ENCODE measurements around the gene SPRED3. TPM values are rescaled to one million over a fixed set of nuclear protein-coding genes. Genes with fewer than 3 reads are reported as not detected.

The SPRED3 gene
- total RNA-seq, 3 donors from 2014 or later: 0.46 to 0.74 (median 0.57) TPM

DNA sequence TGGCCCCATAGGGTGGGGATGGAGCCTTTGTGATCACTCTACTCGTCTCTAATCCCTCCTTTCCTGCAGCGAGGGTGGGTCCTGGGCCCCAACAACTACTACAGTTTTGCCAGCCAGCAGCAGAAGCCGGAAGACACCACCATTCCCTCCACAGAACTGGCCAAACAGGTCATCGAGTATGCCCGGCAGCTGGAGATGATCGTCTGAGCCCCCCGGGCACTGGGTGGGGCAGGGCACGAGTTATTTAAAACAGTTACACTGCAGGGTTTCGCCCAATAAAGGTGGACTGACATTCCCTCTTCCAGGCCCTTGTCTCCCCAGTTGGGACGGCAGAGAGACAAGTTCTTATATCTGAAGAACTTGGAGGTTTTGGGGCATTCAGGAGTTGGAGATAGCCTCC is 5.3 kb upstream of the SPRED3 start:
- Mint-ChIP-seq H3K4me1 (ENCODE audit: low read depth) (peaks cover 11% of the 10 kb centered on the region), H3K9me3 (no peaks in the 10 kb centered on the region), H3K36me3 (ENCODE audit: insufficient read depth) (peaks cover 49% of the 10 kb centered on the region), H3K27me3 (ENCODE audit: low read depth) (peaks cover 9% of the 10 kb centered on the region), H3K4me3 (no peak overlapping the region)
- DNase-seq (no peak), ATAC-seq (no peak)

DNA sequence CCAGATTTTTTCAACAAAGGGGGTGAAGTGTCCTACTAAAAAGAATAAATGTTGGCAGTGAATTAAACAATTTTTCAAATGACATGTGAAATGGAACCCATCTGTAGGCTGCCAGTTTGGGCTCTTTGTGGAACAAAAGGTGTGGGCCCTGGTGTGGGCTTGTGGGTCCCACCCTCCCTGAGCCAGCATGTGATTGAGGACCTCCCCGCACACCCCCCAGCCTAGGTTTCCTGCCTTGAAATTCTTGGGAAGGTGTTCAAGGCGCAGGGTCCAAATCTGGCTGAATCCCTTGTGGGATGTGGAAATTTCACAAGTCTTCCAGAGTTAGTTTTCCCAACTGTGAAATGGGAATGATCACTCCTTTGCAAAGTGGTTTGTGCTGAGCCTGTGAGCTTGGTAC is 4.8 kb upstream of the SPRED3 start:
- Mint-ChIP-seq H3K4me3 (no peak overlapping the region), H3K36me3 (ENCODE audit: insufficient read depth) (peaks cover 49% of the 10 kb centered on the region)
- ATAC-seq: no peak

DNA sequence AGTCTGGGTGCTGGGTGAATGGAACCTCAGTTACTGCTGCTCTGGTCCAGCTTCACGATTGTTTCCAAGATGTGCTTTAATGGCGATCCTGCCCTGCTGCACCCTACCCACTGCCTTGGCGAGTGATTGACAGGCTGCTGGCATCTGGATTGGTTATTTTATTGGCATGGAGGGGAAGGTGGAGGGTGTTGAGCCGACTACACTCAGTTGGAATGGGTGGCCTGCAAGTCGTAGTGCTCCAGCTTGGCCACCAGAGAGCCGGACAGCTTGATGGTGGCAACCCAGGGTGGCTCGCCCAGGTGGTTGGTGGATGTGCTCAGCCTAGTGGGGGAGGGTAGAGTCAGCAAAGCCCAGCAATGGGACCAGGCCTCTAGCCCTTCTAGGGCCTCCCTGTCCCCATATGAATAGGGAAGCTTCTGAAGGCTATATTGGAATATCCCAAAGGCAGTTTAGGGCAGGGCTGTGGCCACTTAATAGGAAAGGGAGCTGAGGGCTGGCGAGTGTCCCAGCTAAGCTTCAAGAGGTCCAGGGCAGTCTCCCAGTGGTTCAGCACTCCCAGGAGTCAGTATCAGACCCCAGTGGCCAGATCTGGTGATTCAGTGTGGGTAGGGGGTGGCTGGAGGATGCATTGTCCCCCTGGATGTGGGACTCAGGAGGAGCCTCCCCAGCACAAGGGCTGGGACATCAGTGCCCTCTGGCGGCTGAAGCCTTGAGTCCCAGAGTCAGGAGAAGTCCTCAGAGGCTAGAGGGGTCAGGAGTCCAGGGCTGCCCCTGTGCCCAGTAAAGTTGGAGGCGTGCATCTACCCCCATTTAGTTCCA is 4.1 kb upstream of the SPRED3 start:
- peaks cover 15% of the 10 kb centered on the region for H3K4me1 Mint-ChIP-seq (ENCODE audit: low read depth)
- H3K9me3 Mint-ChIP-seq: no peaks in the 10 kb centered on the region
- ATAC-seq (no peak), DNase-seq (no peak)
- H3K27me3 Mint-ChIP-seq (ENCODE audit: low read depth): peaks cover 10% of the 10 kb centered on the region
- H3K36me3 Mint-ChIP-seq (ENCODE audit: insufficient read depth): peaks cover 43% of the 10 kb centered on the region
- no peak overlapping the region for H3K4me3 Mint-ChIP-seq

More for the DNA sequence above, 4.8 kb upstream of the SPRED3 start:
- DNase-seq: no peak
- H3K27me3 Mint-ChIP-seq (ENCODE audit: low read depth): peaks cover 10% of the 10 kb centered on the region
- H3K9me3 Mint-ChIP-seq: no peaks in the 10 kb centered on the region
- H3K4me1 Mint-ChIP-seq (ENCODE audit: low read depth): peaks cover 12% of the 10 kb centered on the region

DNA sequence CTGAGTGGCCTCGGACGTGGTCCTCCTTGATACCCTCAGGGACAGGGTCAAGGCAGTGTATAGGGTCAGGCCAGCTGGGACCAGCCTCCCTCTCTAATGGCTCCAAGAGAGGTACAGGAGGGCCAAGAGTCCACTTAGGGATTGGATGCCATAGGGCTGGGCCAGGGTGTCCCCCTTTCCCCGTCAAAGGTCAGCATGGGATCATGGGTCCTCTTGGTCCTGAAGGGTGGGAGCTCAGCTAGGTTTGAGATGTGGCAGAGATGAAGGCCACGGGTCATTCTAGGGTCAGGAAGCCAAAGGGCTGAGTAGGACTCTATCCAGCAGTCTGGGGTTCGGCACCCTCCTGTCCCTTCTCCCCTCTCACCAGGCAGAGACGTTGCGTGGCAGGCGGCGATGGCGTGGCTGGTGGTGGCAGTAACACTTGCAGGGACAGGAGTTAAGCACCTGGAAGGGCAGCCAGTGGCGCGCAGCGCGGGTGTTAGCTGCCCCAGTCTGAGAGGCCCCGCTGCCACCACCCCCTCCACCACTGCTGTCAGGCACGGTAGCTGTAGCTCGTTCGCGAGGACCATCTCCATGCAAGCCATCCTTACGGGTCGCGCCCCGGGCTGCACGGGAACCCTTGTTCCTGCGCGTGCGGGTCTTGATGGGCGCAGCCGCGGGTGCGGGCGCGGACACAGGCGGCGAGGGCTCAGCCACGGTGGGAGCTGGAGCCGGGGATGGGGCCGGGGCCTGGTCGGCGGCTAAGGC is 3.3 kb upstream of the SPRED3 start:
- ATAC-seq (no peak), DNase-seq (no peak)
- H3K36me3 Mint-ChIP-seq (ENCODE audit: insufficient read depth): peaks cover 36% of the 10 kb centered on the region
- H3K9me3 Mint-ChIP-seq: no peaks in the 10 kb centered on the region
- H3K4me3 Mint-ChIP-seq: no peak overlapping the region
- H3K4me1 Mint-ChIP-seq (ENCODE audit: low read depth): peaks cover 20% of the 10 kb centered on the region
- H3K27me3 Mint-ChIP-seq (ENCODE audit: low read depth): peaks cover 12% of the 10 kb centered on the region

DNA sequence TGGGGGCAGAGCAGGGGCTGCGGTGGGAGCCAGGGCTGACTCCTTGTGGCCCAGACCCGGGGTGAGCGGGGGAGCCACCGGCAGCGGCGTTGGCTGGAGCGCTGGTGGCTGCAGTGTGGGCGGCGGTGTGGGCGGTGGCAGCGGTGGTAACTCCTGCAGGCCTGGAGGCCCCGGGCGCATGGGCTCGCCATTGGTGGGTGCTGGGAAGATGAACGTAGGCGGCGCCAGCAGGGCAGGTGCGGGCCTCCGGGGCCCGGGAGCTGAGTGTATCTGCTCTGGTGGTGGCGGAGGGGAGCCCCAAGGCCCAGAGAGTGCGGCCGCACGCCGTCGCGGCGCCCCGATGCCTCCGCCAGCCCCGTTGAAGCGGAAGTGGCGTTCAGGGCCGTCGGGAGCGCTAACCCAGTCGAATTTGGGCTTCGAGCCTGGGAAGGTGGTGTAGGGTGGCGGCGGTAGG is 2.7 kb upstream of the SPRED3 start:
- Mint-ChIP-seq H3K4me1 (ENCODE audit: low read depth) (peaks cover 20% of the 10 kb centered on the region), H3K9me3 (no peaks in the 10 kb centered on the region), H3K27me3 (ENCODE audit: low read depth) (peaks cover 12% of the 10 kb centered on the region), H3K4me3 (no peak overlapping the region), H3K36me3 (ENCODE audit: insufficient read depth) (peaks cover 34% of the 10 kb centered on the region)
- DNase-seq (no peak), ATAC-seq (no peak)

DNA sequence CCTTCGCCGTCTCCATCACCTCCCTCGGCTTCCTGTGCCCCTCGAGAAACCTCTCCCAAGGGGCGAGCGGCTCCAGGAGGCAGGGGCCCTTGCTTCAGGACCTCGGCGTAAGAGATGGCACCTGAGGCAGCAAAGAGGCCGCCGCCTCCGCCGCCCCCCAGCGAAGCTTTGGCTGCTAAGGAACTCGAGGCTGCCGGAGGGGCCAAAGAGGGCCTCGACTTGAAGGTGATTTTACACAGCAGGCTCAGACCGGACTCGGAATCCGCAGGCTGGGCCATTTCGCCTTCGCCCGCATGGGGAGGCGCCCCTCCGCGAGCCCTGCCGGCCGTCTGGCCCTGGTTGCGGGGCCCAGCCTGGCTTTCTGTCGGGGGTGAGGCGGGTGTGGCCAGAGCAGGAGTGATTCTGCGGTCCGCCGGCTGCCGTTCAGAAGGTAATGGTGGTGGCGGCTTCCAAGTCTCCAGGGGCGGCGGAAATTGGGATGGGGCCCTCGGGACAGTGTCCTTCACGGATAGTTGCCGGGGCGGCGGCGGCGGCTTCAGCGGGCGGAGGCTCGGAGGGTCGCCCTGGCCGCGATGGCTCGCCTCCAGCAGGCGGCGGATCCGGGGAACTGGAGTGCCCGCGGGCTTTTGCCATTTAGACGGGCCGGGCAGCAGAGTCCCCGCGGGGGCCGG is 2.1 kb upstream of the SPRED3 start:
- H3K4me3 Mint-ChIP-seq: peak overlapping the region; percentile 13

DNA sequence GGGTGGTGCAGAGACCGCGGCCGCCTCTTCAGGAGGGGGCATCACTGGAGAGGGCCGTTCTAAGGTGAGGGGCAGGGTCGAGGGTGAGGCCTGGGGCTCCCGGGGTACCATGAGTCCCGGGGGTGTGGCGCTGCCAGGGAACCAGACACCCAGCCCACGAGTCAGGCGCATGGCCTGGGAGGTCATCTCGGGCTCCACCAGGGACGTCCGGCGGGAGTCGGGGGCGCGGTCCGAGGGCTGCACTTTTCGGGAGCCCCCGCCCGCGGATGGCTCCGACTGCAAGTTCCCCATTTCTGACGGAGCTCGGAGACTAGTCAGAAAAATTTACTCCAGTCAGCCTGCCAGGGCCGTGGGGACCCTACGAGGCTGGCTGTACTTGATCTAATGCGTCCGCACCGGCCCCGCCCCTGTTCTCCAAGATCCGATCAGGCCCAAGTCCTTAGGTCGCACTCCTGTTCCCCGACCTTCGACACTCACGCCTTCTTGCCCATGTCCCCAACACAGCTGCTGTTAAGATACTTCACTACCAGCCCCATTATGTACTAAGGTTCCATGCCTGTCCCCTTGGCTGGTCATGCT is 1.4 kb upstream of the SPRED3 start:
- H3K4me3 Mint-ChIP-seq: peak overlapping the region; percentile 68
- H3K4me1 Mint-ChIP-seq (ENCODE audit: low read depth): peaks cover 20% of the 10 kb centered on the region
- H3K27me3 Mint-ChIP-seq (ENCODE audit: low read depth): peaks cover 12% of the 10 kb centered on the region
- no peak for DNase-seq
- peaks cover 22% of the 10 kb centered on the region for H3K36me3 Mint-ChIP-seq (ENCODE audit: insufficient read depth)
- ATAC-seq: no peak
- H3K9me3 Mint-ChIP-seq: no peaks in the 10 kb centered on the region

More for the DNA sequence above, 2.1 kb upstream of the SPRED3 start:
- Mint-ChIP-seq H3K9me3 (no peaks in the 10 kb centered on the region), H3K27me3 (ENCODE audit: low read depth) (peaks cover 12% of the 10 kb centered on the region), H3K36me3 (ENCODE audit: insufficient read depth) (peaks cover 28% of the 10 kb centered on the region), H3K4me1 (ENCODE audit: low read depth) (peaks cover 20% of the 10 kb centered on the region)
- no peak for DNase-seq
- no peak for ATAC-seq

DNA sequence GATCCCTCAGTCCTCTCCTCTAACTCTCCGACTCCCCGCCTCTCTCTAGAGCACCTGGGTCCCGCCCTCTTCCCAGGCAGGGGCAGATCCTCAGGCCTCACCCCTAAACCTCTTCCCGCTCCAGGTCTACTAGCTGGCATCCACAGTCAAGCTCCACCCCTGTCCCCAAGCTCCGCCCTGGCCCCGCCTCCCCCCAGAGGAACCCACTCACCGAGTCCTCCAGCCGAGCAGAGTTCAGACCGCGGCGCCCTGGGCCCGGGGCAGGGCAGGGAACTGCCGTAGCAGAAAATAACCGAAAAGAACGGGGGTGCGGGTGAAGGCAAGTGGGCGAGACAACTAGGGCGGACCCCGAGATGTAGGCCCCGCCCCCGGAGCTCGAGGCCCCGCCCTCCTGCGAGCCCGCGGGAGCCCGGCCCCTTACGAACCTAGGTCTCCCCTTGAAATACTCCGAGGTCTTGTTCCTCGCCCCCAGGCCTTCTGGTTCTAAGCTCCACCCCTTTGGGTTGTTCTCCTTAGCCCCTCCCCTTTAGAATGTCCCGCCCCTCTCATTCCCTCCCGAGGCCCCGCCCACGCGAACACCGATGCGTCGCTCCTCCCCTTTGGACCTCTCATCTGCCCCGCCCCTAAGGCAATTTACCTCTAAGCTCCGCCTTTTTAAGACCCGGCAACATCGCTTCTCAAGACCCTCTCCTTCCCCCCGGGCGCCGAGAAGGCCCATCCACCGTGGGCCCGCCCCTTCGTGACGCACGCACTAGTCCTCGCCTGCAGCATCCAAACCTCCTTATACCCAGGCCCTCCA is 748 bp upstream of the SPRED3 start, which contains the start of gene GGN:
Gene GGN (minus strand): TSS at position 485 of the 799 bp plus-strand sequence. CDS start 773 bp downstream, outside the sequence.
- Mint-ChIP-seq H3K4me1 (ENCODE audit: low read depth) (peaks cover 22% of the 10 kb centered on the region), H3K36me3 (ENCODE audit: insufficient read depth) (peaks cover 18% of the 10 kb centered on the region), H3K9me3 (no peaks in the 10 kb centered on the region), H3K4me3 (peak within 1 kb of the TSS; percentile 82), H3K27me3 (ENCODE audit: low read depth) (peaks cover 10% of the 10 kb centered on the region)
- ATAC-seq: peak; percentile 72 to 77
- DNase-seq: peak; percentile 70

DNA sequence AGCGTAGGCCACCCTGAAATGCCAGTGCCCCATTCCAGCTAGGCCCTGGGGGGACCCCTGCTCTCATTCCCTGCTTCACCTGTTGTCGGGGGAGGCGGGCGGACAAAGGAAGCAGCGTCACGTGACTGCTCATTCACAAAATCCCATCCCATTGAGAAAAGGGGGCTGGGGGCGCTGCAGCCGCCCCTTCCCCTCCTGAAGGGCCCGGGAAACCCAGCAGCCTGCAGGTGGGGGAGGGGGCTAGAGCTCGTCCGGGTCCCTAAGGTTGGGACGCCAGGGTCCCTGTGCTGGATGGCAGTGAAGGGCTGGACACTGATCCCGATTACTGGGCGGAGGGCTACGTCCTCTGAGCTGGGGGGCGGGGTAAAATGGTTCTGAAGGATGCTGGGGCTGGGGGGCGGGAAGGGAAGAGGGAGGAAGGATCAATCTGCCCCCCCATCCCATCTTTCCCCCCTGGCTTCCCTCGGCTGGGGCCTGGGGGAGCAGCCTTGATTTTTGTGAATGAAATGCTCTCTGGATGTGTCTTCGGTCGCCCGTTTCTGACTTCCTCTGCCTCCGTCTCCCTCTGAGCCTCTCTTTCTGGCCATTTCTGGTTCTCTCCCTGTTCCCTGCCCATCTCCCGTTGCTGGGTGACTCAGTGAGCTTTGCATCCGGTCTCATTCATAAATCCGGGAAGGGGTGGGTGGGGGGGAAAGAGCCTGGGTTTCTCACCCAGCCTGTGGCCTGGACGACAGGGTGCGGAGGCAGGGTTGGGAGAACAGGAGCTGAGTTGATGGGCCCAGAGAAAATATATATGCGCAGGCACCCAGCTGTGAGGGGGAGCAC is 816 bp downstream of the SPRED3 start:
- Mint-ChIP-seq H3K4me3 (peak overlapping the region; percentile 51), H3K9me3 (no peaks in the 10 kb centered on the region), H3K4me1 (ENCODE audit: low read depth) (peaks cover 30% of the 10 kb centered on the region), H3K27me3 (ENCODE audit: low read depth) (peaks cover 14% of the 10 kb centered on the region), H3K36me3 (ENCODE audit: insufficient read depth) (peaks cover 5% of the 10 kb centered on the region)
- DNase-seq (no peak), ATAC-seq (no peak)

DNA sequence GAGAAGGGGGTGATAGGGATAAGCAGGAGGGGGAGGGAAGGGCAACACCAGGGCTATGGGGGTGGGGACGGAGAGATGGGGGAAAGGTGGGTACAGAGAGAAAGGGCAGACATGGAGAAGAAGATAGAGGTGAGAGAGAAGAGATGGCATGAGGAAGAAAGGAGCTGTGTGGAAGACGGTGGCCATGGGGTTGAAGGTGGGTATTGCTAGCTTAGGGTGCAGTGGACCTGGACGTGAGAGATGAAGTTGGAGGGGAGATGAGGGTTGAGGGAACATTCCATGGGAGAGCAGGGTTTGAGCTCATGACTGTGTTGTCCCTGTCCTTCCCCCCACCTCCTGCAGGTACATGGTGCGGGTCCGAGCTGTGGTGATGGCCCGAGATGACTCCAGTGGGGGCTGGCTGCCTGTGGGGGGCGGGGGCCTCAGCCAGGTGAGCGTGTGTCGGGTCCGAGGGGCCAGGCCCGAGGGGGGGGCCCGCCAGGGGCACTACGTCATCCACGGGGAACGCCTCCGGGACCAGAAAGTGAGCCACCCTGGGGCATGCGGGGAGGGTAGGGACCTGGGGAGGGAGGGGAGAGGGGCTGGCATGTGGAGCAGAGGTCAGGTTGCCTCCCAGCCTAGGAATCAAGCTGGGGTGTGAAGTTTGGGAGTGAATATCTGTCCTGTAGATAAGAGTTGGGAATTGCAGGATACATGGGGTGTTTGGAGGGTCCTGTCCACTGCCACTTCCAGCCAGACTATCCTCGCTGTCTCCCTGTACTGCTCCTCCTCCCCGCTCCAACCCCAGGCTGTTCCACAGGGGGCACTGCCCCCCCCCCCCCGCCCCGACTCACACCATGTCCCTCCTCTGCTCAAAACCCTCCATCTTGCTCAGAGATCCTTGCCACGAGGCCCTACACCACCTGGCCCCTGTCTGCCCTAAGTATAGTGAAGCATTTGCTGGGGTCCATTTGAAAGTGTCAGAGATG is 1.7 kb downstream of the SPRED3 start:
- Mint-ChIP-seq H3K4me1 (ENCODE audit: low read depth) (peaks cover 35% of the 10 kb centered on the region), H3K36me3 (ENCODE audit: insufficient read depth) (no peaks in the 10 kb centered on the region), H3K9me3 (no peaks in the 10 kb centered on the region), H3K27me3 (ENCODE audit: low read depth) (peaks cover 14% of the 10 kb centered on the region), H3K4me3 (peak overlapping the region; percentile 53)
- no peak for DNase-seq
- no peak for ATAC-seq

DNA sequence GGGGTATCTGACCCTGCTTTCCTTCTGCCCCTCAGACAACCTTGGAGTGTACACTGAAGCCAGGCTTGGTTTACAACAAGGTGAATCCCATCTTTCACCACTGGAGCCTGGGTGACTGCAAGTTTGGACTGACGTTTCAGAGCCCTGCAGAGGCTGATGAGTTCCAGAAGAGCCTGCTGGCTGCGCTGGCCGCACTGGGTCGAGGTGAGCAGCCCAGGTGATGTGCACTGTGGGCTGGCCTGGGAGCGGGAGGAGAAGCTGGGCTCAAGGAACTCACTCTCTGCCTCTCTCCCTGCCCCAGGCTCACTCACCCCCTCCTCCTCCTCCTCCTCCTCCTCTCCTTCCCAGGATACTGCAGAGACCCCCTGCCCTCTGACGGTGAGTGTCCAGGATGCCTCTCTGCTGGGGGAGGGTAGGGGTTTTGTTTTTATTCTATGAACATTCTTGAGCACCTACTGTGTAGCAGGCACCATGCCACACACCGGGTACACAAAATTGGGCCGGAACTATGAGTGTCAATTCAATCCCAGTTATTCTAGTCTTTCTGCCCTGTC is 3.5 kb downstream of the SPRED3 start:
- Mint-ChIP-seq H3K4me1 (ENCODE audit: low read depth) (peaks cover 42% of the 10 kb centered on the region), H3K36me3 (ENCODE audit: insufficient read depth) (no peaks in the 10 kb centered on the region), H3K27me3 (ENCODE audit: low read depth) (peaks cover 17% of the 10 kb centered on the region), H3K4me3 (no peak overlapping the region), H3K9me3 (no peaks in the 10 kb centered on the region)
- DNase-seq (no peak), ATAC-seq (no peak)
